ENCODE data around the gene FAM107B. TPM values are rescaled to one million over a fixed set of nuclear protein-coding genes. Genes with fewer than 3 reads are reported as not detected.
"Not testable (repeated sequence)": the region's sequence is repeated elsewhere in the genome, so short reads cannot be mapped to it uniquely, and the experiment has no call there.

Gene FAM107B
- total RNA-seq, 2 experiments from 2014 or later: 140 to 142 TPM

DNA sequence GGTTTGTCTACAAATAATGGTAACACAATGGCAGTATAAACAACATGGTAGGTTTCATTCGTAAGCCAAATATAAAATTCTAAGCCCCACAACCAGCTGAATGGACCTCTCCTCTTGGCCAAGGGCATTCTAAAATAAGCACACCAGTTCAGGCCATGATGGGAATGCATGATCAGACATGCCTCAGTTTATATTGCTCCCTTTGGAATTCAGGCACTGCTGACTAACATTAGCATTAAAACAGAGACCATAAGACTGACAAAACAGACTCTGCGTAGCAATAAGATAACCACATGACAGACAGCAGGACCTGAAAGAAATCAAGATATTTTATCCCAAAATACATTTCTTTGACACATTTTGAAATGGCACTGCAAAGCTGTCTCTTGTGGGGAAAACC, 125.8 kb downstream of the FAM107B start:
- ChIA-PET POLR2A (no interaction called here), CTCF (no interaction called here)

DNA sequence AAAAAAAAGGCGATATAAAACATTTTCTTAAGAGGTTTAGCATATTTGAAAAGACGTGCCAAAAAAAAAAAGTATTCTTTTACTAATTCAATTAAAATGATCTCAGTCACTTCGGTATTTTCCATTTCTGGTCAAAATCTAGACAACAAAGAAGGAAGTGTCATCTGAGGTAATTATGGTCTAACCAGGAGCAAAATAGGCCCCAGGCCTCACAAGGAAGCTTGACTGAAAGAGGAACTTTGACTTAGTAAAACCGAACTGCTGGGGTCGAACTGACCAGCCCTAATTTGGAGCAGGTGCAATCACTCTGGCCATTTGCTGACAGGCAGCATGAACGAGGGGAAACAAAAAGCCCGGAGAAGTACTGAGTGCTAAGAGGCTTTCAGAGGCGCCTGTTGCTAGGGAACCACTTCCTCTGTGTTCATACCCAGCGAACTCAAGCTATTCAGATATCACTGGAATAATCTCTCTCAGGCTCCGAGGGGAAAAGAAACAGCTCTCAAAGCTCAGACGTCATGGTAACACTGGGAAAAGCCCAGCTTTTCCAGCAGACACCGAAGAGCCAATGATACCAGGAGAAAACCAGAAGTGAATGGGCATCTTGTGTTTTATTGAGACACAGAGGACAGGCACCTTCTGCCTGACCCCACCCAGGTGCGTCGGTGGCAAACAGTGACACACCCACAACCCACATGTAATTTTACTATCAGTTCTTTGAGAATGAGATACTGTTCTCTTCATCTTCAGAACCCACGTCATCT, 126.5 kb downstream of the FAM107B start:
- CTCF ChIA-PET: interaction anchor here (0.7 kb wide), 1 partner anchor 190 kb away, joined by 3 read pairs; the partner anchor contains the start of genes CDNF, HSPA14 and MSANTD7
- POLR2A ChIA-PET: interaction anchor here (0.7 to 1.2 kb wide), 3 partner anchors 17 to 121 kb away, joined by 4 to 6 read pairs (median 5); no protein-coding TSS in a partner anchor

DNA sequence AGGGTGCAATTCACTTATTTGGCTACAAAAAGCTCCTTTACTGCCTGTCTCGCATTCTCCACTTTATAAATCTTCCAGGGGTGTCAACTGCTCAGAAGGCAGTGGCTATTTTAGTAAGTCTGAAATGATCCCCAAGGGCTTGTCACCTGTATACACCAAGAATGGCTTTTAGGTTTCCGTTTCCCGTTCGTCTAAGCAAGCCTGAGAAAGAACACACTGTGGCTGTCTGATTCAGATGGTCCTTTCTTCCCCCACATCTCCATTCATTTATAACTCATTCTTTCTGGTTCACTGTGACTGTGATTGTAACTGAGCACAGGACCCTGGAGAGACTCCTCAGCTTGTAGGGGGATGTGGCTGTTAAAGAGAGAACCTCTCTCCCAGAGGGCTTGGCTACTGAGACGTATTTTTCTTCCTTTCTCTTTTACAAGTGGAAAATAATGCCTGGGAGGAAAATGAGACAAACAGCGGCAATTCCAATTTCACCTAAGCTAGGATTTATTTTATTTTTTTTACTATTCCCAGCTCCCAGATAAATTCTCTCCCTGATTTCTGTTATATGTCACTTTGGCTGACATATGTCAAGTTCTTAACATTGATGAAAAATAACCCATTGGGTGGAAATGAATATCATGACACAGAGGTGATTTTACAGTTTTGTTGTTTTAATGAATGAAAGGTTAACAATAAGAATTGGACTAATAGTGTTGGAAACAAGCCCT, 129.3 kb downstream of the FAM107B start:
- POLR2A ChIA-PET: no interaction called here
- CTCF ChIA-PET: no interaction called here

DNA sequence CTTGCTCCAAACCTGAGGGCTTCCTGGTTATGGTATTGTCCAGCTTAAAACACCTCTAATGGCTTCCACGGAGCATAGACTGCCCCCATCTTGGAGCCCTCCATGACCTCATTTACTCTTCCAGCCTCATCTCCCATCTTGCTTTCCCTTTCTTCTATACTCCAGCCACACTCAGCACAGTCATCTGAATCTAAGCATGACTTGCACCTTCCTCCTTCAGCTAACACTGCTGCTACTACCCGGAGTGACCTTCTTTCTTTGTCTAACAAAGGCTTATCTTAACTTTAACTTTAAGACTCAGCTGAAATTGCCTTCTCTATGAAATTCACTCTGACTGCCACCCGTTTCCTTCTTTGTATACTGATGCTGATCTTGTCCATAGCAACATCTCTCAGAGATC, 135.1 kb downstream of the FAM107B start:
- ChIA-PET CTCF (no interaction called here), POLR2A (no interaction called here)

DNA sequence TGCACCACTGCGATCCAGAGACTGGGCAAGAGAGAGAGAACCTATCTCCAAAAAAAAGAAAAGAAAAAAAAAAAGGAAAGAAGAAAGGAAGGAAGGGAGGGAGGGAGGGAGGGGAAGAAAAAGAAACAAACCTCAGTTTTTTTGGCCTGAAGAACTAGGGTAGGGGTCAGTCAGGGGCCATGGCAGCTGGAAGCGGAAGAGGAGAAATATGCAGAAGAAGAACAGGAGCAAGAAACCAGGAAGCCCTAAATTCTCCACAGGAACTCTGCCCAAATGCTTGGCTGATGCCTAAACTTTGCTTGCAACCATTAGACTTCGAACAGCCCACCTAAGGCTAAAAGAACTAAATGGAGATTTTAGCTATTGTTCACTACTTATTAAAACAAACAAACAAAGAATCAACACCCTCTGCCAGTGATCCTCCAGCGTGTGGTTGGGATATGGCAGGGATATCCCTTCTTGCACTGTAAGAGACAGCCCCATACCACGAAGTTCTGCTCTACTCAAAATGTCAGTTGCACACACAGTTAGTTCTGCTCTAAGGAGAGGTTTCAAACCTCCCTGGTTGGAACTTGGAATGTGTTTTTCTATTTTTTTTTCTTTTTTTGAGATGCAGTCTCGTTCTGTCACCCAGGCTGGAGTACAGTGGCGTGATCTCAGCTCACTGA, 139.5 kb downstream of the FAM107B start:
- ChIA-PET CTCF (no interaction called here), POLR2A (no interaction called here)

DNA sequence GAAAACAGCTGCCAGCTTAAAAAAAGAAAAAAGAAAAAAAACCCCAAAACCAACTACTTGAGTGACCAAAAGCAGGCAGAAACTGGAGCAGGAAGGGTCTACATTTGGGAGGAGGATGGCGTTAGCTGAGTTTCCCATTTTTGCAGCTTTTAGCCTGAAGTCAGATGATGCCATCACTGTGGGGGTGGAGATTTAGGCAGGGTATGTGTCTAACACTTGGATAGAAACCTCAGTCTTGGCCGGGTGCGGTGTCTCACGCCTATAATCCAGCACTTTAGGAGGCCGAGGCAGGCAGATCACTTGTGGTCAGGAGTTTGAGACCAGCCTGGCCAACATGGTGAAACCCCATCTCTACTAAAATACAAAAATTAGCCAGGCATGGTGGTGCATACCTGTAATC, 140.1 kb downstream of the FAM107B start:
- POLR2A ChIA-PET, CTCF ChIA-PET: not testable (repeated sequence)

DNA sequence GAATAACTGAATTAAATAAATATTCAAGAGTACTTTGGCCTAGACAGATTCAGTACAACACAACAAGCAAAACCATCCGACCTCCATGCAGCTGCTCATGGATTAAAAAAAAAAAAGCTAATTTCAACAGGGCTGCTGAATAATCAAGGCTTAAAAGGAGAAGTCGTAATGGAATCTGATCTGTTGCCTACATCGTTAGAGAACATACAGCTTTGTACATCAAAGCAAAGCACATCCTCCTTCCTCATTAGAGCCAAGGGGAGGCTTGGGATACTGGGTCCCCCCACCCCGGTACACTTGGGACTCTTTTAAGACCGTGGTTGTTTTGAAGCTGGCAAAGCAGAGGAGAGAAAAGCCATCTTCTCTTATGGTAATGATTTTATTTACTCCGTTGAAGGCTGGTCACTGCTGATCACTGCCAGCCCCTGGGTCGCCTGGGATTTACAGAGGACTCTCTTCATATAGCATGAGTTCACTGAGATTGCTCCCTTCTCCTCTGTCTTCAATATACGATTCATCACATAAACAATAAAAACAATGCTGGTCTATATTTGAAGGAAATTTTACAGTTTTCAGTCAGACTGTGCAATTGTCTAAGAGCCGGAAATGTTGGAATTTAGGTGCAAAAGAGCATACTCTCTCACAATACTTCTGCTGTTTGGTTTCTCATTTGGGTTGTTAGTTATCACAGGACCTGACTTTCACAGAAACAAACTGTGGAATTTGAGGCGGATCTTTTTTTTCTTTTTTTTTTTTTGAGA, 148.8 kb downstream of the FAM107B start:
- ChIA-PET POLR2A (interaction anchor here (0.6 kb wide), 1 partner anchor 11 kb away, joined by 3 read pairs; no protein-coding TSS in a partner anchor), CTCF (no interaction called here)

DNA sequence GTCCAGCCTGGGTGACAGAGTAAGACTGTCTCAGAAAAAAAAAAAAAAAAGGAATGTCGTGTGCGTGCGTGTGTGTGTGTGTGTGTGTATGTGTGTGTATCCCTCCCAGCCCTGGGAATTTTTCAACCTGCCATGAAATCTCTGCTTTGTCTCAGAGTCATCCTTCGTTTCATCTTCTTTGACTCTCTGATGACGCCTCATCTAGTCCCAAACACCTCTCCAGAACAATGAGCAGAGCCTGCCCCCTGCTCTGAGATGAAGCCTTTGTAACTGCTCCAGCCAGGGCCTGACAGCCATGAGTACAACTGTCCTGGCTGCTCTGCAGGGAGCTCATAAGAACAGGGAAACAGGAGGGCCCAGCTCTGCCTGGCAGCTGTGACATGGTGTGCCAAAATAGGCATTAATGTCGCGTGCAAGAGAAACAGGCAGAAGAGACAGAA, 149.5 kb downstream of the FAM107B start:
- CTCF ChIA-PET: no interaction called here
- POLR2A ChIA-PET: interaction anchor here (0.6 kb wide), 1 partner anchor 11 kb away, joined by 3 read pairs; no protein-coding TSS in a partner anchor

DNA sequence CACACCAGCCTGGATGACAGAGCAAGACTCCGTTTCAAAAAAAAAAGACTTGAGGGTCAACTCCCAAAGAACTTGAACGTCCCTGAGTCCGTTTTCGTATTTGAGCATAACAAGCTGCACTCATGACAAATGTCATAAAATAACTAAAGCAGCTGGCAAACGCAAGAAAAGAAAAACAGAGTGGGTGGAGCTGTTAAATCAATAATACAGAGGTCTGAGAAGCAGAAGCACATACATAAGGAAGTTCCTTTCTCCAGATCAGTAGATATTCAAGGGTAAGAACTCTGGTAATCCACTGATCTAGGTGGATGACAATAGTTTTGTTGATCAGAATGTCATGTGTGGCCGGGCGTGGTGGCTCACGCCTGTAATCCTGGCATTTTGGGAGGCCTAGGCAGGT, 150.1 kb downstream of the FAM107B start:
- ChIA-PET CTCF (no interaction called here), POLR2A (no interaction called here)

DNA sequence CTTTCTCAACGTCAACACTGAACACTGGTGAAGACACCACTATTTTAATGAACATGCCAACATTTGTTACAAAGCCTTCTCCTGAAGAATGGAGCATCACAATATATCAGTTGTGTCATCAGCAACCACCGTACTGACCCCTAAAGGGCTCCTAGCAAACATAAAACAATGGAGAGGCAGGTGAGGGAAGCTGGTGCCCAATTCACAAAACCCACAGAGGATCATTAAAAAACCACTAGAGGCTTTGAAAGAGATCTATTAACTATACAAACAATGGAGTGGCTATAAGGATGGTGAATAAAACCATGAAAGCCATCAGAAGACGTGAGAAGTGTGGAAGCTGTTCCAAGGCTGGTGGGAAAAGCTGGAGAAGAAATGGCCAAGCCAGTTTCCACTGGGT, 150.8 kb downstream of the FAM107B start:
- POLR2A ChIA-PET: no interaction called here
- CTCF ChIA-PET: no interaction called here

DNA sequence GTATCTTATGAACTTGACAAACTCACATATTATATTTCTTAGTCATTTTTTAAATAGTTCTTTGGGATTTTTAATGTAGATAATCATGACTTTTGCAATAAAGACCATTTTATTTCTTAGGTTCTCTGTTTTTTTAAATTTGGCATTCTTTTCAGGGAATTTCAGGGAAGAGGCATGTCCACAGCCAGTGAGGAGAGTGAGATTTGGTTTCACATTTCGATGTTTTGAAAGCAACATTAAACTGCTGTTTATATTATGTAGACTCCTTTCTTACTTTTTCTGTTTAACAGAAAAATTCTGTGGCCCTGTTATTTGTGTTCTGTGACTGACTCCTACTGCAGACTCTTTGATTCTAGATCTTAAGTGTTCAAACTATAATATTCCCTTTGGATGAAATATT, 153.7 kb downstream of the FAM107B start:
- POLR2A ChIA-PET: no interaction called here
- CTCF ChIA-PET: no interaction called here

DNA sequence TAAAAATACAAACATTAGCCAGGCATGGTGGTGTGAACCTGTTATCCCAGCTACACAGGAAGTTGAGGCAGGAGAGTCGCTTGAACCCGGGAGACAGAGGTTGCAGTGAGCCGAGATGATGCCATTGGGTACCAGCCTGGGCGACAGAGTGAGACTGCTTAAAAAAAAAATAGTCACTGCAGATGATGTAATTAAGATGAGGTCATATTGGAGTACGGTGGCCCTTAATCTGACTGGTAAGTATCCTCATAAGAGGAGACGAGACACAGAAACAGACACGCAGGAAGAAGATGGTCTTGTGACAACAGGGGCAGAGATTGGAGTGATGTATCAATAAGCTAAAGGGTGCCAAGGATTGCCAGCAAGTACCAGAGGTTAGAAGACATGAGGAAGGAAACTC, 156.0 kb downstream of the FAM107B start:
- ChIA-PET CTCF (no interaction called here), POLR2A (no interaction called here)

DNA sequence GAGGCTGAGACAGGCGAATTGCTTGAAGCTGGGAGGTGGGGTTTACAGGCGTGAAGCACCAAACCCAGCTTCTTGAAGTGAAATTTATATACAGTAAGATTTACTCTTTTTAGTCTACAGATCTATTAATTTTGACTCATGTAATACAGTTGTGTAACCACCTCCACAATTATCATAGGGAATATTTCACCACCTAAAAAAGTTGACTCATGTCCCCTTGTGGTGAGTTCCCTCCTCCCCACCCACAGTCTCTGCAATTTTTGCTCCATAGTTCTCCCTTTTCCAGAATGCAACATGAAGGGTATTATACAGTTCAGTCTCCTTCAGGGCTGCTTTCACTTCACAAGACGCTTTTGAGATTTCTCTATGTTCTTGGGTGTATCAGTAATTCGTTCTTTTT, 156.8 kb downstream of the FAM107B start:
- ChIA-PET CTCF (interaction anchor here (0.7 kb wide), 1 partner anchor 278 kb away, joined by 4 read pairs; no protein-coding TSS in a partner anchor), POLR2A (no interaction called here)

DNA sequence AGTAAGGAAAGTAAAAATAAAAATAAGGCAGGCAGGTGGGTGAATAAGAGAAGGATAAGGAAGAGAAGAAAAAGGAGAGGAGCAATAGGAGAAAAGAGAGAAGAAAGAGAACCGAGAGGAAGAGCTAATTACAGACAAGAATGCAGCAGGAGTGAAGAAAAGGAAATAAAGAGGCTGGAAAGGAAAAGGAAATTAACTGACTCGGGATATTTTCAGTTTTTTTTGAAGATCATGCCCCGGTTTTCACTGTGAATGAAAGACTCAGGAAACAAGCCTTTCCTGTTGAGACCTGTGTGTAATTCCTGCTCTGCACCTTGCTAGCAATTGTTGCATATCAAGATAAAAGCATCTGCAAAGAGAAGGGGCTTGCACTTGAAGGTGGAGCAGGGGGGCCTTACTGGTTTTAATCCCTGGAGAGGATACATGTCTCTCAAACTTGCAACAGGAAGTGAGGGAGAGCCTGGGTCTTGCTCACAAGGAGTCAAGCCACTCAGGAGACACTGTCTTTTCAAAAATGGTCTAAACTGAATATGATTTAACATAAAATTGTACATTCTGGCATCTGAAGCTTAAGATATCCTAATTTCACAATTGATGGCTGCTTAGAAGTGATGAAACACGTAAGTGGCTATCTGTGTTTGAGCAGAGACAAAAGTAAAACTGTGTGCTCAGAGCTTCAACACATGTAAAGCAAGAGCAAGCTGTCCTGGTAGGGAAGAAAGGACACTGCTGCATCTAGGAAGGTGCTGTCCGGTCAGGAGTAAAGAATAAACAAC, 157.6 kb downstream of the FAM107B start:
- CTCF ChIA-PET: interaction anchor here (0.7 kb wide), 1 partner anchor 279 kb away, joined by 4 read pairs; no protein-coding TSS in a partner anchor
- POLR2A ChIA-PET: no interaction called here

DNA sequence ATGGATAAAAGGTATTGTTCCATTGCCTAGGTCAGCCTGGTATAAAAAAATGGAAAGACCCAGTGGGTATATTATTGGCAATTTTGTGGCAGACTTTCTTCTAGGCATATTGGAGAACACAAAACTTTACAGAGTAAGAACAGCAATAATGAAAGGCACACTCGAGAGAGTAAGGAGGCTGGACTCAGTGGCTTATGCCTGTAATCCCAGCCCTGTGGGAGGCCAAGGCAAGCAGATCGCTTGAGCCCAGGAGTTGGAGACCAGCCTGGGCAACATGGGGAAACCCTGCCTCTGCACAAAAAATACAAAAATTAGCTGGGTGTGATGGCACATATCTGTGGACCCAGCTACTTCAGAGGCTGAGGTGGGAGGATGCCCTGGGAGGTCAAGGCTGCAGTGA, 158.2 kb downstream of the FAM107B start:
- ChIA-PET CTCF (no interaction called here), POLR2A (no interaction called here)

DNA sequence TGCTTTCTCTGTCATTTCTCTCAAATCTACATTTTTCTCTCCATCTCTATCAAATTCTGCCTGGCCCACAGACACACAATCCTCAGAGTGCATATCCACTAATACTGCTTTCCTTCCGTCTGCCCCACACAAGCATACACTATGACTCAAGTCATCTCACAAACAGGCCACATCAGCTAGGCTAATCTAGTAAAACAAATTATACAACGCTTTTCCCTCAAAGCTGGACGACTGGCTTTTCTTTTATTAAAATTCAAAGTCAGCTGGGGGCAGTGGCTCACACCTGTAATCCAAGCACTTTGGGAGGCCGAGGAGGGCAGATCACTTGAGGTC, 161.1 kb downstream of the FAM107B start:
- CTCF ChIA-PET: no interaction called here

DNA sequence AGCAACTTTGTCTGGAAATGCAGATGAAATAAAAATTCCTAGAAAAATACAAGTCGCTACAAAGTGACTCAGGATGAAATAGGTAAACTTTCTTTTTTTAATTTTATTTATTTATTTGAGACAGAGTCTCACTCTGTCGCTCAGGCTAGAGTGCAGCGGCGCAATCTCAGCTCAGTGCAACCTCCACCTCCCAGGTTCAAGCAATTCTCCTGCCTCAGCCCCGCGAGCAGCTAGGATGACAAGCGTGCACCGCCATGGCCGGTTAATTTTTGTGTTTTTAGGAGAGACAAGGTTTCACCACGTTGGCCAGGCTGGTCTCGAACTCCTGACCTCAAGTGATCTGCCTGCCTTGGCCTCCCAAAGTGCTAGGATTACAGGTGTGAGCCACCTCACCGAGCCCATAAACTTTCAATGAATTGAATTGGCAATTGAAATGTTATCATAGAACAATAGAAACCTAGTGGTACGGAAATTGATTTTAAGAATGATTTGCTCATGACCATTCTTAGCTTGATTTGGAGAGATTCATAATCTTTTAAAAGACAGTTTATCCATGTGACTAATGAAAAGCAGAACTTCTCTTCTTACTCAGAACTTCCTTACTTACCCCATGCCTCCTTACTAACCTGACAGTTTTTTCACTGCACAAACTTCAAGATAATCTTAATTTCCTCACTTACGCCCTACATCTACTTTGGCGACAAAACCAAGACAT, 161.7 kb downstream of the FAM107B start:
- POLR2A ChIA-PET: no interaction called here
- CTCF ChIA-PET: no interaction called here

More for the DNA sequence above, 161.1 kb downstream of the FAM107B start:
- POLR2A ChIA-PET: no interaction called here

DNA sequence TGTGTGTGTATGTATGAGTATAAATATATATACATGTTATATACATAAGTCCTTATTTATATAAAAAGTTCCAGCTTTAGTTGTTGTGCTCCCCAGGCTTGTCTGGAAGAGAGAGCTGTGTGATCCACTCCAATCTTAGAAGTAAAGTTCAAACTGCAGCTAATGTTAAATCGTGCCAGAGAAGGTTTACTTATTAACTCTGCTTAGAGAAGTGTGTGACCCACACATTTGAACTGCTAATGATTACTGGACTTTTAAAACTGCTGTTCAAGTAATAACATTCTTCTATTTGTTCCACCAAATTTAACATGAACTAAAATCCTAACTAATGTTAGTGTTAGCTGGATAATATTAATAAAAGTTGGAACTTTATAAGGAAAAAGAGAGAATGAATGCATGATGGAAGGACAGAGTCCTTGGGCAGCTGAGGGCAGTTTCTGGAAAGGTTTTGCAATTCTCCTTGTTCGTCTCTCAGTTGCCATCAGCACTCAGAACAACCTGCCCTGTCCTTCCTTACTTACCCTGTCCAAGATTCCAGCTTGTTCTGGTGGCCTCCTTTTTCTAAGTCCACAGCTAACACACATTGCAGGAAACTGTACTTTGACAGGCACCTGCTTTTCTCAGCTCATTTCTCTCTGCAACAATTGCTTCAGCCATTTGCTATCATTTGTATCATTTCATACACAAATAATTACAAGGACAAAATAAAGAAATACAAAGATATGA, 162.6 kb downstream of the FAM107B start:
- CTCF ChIA-PET: no interaction called here

More for the DNA sequence above, 162.6 kb downstream of the FAM107B start:
- POLR2A ChIA-PET: no interaction called here
